Measurements from ENCODE around the gene NPIPA7. TPM values are rescaled to one million over a fixed set of nuclear protein-coding genes. Genes with fewer than 3 reads are reported as not detected.
"Not testable (repeated sequence)": the region's sequence is repeated elsewhere in the genome, so short reads cannot be mapped to it uniquely, and the experiment has no call there.

NPIPA7 gene
- total RNA-seq (1 to 10 TPM; 2.2 to 5.1 (median 3.2) TPM), polyA plus RNA-seq (7.4 TPM)
- long read RNA-seq, donor 1, partial matches to known transcripts, result 0 of 2 reads
- long read RNA-seq, donor 1, other reads (novel, unspliced or antisense), result 2 of 2 reads
- long read RNA-seq, donor 2, result 0 reads
- long read RNA-seq, donor 3, result 0 reads
- long read RNA-seq, donor 4, result 0 reads

GRCh38 chr16:16378840-16379239 lies at the start of gene NPIPA7:
TSS of gene NPIPA7 (plus strand) at chr16:16379140. CDS start at chr16:16379245, 105 bp downstream.
- DNase-seq; H3K4me3 ChIP-seq (ENCODE audit: low read length); H3K9me3 ChIP-seq (ENCODE audit: control insufficient read depth, low read length); H3K27ac ChIP-seq (ENCODE audit: low read length); intact Hi-C loops (cut with DNase I); ATAC-seq; H3K27me3 ChIP-seq (ENCODE audit: control insufficient read depth, insufficient read depth); H3K4me1 ChIP-seq (ENCODE audit: control insufficient read depth, insufficient read depth, low read length): not testable (repeated sequence)
- no CpG with 5 or more reads among the region's 3 CpGs for WGBS

- H3K9me3 ChIP-seq (ENCODE audit: control insufficient read depth, low read length); intact Hi-C loops (cut with DNase I); H3K27ac ChIP-seq (ENCODE audit: low read length); H3K27me3 ChIP-seq (ENCODE audit: control insufficient read depth, insufficient read depth); H3K4me3 ChIP-seq (ENCODE audit: low read length); H3K4me1 ChIP-seq (ENCODE audit: control insufficient read depth, insufficient read depth, low read length); ATAC-seq: not testable (repeated sequence)
- peak in 2 of 3 donors; percentile 7 to 28 for DNase-seq
- 94% methylated on average over 12 of the region's 23 CpGs for WGBS
These were observed 47.5 kb upstream of the NPIPA7 start for GRCh38 chr16:16331466-16331865.

- DNase-seq; ATAC-seq; H3K4me1 ChIP-seq (ENCODE audit: control insufficient read depth, insufficient read depth, low read length); H3K27me3 ChIP-seq (ENCODE audit: control insufficient read depth, insufficient read depth); H3K4me3 ChIP-seq (ENCODE audit: low read length); H3K27ac ChIP-seq (ENCODE audit: low read length); H3K9me3 ChIP-seq (ENCODE audit: control insufficient read depth, low read length); intact Hi-C loops (cut with DNase I): not testable (repeated sequence)
- 72% methylated on average over 12 of the region's 30 CpGs for WGBS
These were observed 21.4 kb upstream of the NPIPA7 start for GRCh38 chr16:16357556-16357955.

DNA sequence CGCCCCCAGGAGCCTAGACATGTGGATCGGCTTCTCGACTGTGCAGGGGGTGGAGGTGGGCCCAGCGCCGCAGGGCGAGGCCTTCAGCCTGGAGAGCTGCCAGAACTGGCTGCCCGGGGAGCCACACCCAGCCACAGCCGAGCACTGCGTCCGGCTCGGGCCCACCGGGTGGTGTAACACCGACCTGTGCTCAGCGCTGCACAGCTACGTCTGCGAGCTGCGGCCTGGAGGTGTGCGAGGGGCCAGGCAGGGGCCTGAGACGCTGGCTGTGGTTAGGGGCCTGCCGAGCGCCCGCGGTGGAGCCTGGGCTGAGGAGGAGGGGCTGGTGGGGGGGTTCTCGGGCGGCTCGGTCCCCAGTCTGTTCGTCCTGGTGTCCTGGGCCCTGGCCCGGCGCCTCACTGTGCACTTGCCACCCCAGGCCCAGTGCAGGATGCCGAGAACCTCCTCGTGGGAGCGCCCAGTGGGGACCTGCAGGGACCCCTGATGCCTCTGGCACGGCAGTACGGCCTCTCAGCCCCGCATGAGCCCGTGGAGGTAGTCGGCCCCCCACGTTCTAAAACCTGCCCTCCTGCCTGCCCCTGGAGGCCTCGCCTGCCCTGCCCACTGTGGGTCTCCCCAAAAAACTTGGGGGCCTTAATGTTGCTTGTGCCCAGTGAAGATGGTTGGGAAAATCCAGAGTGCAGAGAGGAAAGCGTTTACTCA lies 20.2 kb upstream of the NPIPA7 start:
- intact Hi-C loops (cut with DNase I); H3K27ac ChIP-seq (ENCODE audit: low read length); H3K9me3 ChIP-seq (ENCODE audit: control insufficient read depth, low read length); ATAC-seq; H3K4me3 ChIP-seq (ENCODE audit: low read length); H3K27me3 ChIP-seq (ENCODE audit: control insufficient read depth, insufficient read depth); H3K4me1 ChIP-seq (ENCODE audit: control insufficient read depth, insufficient read depth, low read length): not testable (repeated sequence)
- WGBS, result 83% methylated on average over 19 of the region's 40 CpGs
- peak in 1 of 3 donors; percentile 8 for DNase-seq

DNA sequence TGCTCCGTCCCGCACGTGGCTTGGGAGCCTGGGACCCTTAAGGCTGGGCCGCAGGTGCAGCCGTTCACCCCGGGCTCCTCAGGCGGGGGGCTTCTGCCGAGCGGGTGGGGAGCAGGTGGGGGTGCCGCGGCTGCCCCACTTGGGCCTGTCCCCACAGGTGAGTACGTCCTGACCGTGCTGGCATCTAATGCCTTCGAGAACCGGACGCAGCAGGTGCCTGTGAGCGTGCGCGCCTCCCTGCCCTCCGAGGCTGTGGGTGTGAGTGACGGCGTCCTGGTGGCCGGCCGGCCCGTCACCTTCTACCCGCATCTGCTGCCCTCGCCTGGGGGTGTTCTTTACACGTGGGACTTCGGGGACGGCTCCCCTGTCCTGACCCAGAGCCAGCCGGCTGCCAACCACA lies 15.3 kb upstream of the NPIPA7 start:
- not testable (repeated sequence) for H3K27ac ChIP-seq (ENCODE audit: low read length)
- WGBS, result 95% methylated on average over 14 of the region's 31 CpGs

DNA sequence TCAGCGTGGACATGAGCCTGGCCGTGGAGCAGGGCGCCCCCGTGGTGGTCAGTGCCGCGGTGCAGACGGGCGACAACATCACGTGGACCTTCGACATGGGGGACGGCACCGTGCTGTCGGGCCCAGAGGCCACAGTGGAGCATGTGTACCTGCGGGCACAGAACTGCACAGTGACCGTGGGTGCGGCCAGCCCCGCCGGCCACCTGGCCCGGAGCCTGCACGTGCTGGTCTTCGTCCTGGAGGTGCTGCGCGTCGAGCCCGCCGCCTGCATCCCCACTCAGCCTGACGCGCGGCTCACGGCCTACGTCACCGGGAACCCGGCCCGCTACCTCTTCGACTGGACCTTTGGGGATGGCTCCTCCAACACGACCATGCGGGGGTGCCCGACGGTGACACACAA lies 14.8 kb upstream of the NPIPA7 start:
- ATAC-seq, result peak; percentile 20 to 37
- H3K9me3 ChIP-seq (ENCODE audit: control insufficient read depth, low read length); H3K27ac ChIP-seq (ENCODE audit: low read length); DNase-seq; intact Hi-C loops (cut with DNase I); H3K27me3 ChIP-seq (ENCODE audit: control insufficient read depth, insufficient read depth); H3K4me3 ChIP-seq (ENCODE audit: low read length); H3K4me1 ChIP-seq (ENCODE audit: control insufficient read depth, insufficient read depth, low read length): not testable (repeated sequence)
- WGBS, result no CpG with 5 or more reads among the region's 39 CpGs

More for the DNA sequence above, 15.3 kb upstream of the NPIPA7 start:
- H3K27me3 ChIP-seq (ENCODE audit: control insufficient read depth, insufficient read depth); H3K4me3 ChIP-seq (ENCODE audit: low read length); H3K9me3 ChIP-seq (ENCODE audit: control insufficient read depth, low read length); H3K4me1 ChIP-seq (ENCODE audit: control insufficient read depth, insufficient read depth, low read length); intact Hi-C loops (cut with DNase I): not testable (repeated sequence)
- peak; percentile 15 to 16 for ATAC-seq
- peak in 1 of 3 donors; percentile 3 for DNase-seq

DNA sequence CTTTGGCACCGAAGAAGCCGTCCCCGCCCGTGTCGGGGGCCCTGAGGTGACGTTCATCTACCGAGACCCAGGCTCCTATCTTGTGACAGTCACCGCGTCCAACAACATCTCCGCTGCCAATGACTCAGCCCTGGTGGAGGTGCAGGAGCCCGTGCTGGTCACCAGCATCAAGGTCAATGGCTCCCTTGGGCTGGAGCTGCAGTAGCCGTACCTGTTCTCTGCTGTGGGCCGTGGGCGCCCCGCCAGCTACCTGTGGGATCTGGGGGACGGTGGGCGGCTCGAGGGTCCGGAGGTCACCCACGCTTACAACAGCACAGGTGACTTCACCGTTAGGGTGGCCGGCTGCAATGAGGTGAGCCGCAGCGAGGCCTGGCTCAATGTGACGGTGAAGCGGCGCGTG lies 14.2 kb upstream of the NPIPA7 start:
- 86% methylated on average over 7 of the region's 28 CpGs for WGBS
- intact Hi-C loops (cut with DNase I); H3K27me3 ChIP-seq (ENCODE audit: control insufficient read depth, insufficient read depth); H3K9me3 ChIP-seq (ENCODE audit: control insufficient read depth, low read length); H3K27ac ChIP-seq (ENCODE audit: low read length); H3K4me1 ChIP-seq (ENCODE audit: control insufficient read depth, insufficient read depth, low read length); H3K4me3 ChIP-seq (ENCODE audit: low read length): not testable (repeated sequence)
- DNase-seq (peak in 1 of 3 donors; percentile 20), ATAC-seq (peak; percentile 27 to 30)

DNA sequence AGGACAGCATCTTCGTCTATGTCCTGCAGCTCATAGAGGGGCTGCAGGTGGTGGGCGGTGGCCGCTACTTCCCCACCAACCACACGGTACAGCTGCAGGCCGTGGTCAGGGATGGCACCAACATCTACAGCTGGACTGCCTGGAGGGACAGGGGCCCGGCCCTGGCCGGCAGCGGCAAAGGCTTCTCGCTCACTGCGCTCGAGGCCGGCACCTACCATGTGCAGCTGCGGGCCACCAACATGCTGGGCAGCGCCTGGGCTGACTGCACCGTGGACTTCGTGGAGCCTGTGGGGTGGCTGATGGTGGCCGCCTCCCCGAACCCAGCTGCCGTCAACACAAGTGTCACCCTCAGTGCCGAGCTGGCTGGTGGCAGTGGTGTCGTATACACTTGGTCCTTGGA lies 13.6 kb upstream of the NPIPA7 start:
- H3K27me3 ChIP-seq (ENCODE audit: control insufficient read depth, insufficient read depth); H3K27ac ChIP-seq (ENCODE audit: low read length); H3K4me3 ChIP-seq (ENCODE audit: low read length); H3K9me3 ChIP-seq (ENCODE audit: control insufficient read depth, low read length); intact Hi-C loops (cut with DNase I); H3K4me1 ChIP-seq (ENCODE audit: control insufficient read depth, insufficient read depth, low read length): not testable (repeated sequence)
- 91% methylated on average over 20 of the region's 21 CpGs for WGBS
- DNase-seq, result peak; percentile 4 to 34 (median 5)
- peak; percentile 49 to 54 for ATAC-seq

DNA sequence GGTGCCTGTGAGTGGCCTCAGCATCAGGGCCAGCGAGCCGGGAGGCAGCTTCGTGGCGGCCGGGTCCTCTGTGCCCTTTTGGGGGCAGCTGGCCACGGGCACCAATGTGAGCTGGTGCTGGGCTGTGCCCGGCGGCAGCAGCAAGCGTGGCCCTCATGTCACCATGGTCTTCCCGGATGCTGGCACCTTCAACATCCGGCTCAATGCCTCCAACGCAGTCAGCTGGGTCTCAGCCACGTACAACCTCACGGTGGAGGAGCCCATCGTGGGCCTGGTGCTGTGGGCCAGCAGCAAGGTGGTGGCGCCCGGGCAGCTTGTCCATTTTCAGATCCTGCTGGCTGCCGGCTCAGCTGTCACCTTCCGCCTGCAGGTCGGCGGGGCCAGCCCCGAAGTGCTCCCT lies 13.1 kb upstream of the NPIPA7 start:
- 91% methylated on average over 8 of the region's 22 CpGs for WGBS
- intact Hi-C loops (cut with DNase I); H3K27me3 ChIP-seq (ENCODE audit: control insufficient read depth, insufficient read depth); H3K4me1 ChIP-seq (ENCODE audit: control insufficient read depth, insufficient read depth, low read length); H3K9me3 ChIP-seq (ENCODE audit: control insufficient read depth, low read length); H3K4me3 ChIP-seq (ENCODE audit: low read length); H3K27ac ChIP-seq (ENCODE audit: low read length); DNase-seq: not testable (repeated sequence)
- ATAC-seq, result peak; percentile 18 to 20

- DNase-seq (peak; percentile 3 to 32 (median 10)), ATAC-seq (peak; percentile 50 to 60)
- H3K27me3 ChIP-seq (ENCODE audit: control insufficient read depth, insufficient read depth); intact Hi-C loops (cut with DNase I); H3K4me1 ChIP-seq (ENCODE audit: control insufficient read depth, insufficient read depth, low read length); H3K4me3 ChIP-seq (ENCODE audit: low read length); H3K9me3 ChIP-seq (ENCODE audit: control insufficient read depth, low read length); H3K27ac ChIP-seq (ENCODE audit: low read length): not testable (repeated sequence)
- WGBS, result 96% methylated on average over 34 of the region's 54 CpGs
These were observed 12.2 kb upstream of the NPIPA7 start for GRCh38 chr16:16366552-16367284.

DNA sequence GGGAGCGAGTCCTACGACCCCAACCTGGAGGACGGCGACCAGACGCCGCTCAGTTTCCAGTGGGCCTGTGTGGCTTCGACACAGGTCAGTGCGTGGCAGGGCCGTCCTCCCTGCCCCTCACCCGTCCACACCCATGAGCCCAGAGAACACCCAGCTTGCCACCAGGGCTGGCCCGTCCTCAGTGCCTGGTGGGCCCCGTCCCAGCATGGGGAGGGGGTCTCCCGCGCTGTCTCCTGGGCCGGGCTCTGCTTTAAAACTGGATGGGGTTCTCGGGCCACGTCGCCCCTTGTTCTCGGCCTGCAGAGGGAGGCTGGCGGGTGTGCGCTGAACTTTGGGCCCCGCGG lies 11.7 kb upstream of the NPIPA7 start:
- intact Hi-C loops (cut with DNase I); H3K27me3 ChIP-seq (ENCODE audit: control insufficient read depth, insufficient read depth); DNase-seq; H3K4me1 ChIP-seq (ENCODE audit: control insufficient read depth, insufficient read depth, low read length); H3K4me3 ChIP-seq (ENCODE audit: low read length); H3K27ac ChIP-seq (ENCODE audit: low read length); H3K9me3 ChIP-seq (ENCODE audit: control insufficient read depth, low read length): not testable (repeated sequence)
- WGBS, result no CpG with 5 or more reads among the region's 23 CpGs
- peak; percentile 43 to 46 for ATAC-seq

Measured in right cardiac atrium (tissue), 5 donors.